ENCODE measurements around the gene RIOX2.
"Not testable (repeated sequence)": the region's sequence is repeated elsewhere in the genome, so short reads cannot be mapped to it uniquely, and the experiment has no call there.

Gene RIOX2

DNA sequence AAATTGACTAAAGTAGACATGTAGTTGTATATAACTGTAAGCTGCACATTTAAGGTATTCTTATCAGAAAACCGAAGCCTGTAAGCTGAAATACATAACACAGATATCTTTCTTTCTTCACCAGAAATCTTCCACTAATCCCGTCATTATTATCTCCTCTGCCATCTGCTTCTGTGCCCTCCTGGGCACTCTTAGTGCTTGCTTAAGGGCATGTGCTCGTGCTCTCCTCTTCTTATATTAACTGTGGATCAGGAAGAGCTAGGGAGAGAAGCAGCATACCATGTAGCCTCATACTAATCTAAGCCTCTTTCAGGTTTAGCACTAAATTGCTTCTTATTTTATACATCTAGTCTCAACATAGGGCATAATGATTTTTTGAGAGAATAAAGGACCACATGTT, 60.8 kb downstream of the RIOX2 start:
- peak; percentile 4 for DNase-seq (ENCODE audit: low read depth)

DNA sequence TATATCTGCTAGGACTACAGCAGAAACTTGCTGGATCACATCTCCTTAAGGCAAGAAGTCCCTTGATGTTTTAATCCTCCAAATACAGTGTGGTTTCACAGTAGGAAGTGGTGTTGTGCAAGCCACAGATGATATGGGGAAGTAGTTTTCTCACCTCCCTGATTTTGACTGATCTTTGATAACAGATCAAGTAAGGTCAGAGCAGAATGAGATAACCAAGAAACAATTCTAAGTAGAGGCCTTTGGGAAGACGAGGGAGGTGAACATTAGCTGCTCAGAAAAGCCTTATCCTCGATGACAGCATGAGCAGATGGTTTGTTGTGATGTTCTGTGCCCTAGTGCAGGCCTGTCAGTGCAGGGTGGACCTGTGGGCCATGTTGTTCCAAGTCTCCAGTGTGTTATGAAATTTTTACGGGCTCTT, 61.3 kb downstream of the RIOX2 start:
- peak; percentile 35 for DNase-seq (ENCODE audit: low read depth)

DNA sequence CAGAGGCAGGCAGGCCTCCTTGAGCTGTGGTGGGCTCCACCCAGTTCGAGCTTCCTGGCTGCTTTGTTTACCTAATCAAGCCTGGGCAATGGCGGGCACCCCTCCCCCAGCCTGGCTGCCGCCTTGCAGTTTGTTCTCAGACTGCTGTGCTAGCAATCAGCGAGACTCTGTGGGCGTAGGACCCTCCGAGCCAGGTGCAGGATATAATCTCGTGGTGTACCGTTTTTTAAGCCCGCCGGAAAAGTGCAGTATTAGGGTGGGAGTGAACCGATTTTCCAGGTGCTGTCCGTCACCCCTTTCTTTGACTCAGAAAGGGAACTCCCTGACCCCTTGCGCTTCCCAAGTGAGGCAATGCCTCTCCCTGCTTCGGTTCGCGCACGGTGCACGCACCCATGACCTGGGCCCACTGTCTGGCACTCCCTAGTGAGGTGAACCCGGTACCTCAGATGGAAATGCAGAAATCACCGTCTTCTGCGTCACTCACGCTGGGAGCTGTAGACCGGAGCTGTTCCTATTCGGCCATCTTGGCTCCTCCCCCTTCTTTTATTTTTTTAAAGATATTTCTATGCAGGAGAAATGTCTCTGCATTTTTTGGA, 61.9 kb downstream of the RIOX2 start:
- DNase-seq (ENCODE audit: low read depth) = not testable (repeated sequence)

DNA sequence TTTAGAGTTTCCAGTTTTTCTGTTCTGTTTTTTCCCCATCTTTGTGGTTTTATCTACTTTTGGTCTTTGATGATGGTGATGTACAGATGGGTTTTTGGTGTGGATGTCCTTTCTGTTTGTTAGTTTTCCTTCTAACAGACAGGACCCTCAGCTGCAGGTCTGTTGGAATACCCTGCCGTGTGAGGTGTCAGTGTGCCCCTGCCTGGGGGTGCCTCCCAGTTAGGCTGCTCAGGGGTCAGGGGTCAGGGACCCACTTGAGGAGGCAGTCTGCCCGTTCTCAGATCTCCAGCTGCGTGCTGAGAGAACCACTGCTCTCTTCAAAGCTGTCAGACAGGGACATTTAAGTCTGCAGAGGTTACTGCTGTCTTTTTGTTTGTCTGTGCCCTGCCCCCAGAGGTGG, 62.4 kb downstream of the RIOX2 start:
- not testable (repeated sequence) for DNase-seq (ENCODE audit: low read depth)

DNA sequence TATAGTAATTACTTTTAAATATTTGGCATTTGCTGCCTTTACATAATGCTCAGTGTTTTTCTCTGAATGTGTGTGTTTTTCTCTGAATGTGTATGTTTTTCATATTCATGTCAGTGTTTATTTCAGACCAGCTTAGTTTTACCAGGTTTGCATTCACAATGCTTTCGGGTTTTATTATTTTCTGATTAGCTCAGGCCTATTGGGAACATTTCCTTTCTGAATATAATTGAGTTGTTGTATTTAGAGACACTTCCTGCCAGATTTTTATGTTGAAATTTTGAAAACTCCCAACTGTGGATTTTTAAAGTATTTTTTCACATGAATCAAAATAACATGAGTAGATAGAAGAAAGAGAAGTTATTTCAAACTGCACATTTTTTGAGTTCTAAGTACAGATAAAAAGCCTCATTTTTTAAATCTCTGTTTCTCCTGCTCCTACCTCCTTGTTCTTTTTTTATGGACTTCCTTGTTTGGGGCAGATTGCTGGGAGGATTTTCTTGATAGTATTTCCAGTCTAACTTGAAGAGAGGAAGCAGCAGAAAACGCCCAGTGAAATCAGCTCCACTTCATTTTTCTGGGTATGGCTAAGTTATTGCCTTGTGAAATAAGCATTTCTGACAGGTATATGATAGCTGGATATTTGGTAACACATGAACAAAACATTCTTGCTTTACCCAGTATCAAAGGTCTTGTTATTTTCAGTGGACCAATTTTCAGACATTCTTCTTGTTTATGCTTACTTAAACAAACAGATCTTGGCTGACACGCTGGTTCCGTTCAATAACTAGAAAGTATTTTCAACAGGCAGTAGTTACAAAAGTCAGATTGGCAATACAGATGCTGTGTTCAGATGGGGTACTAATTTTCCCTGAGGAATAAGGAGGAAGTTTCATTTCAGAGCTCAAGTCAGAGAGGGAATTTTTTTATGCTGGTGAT, 70.7 kb downstream of the RIOX2 start:
- DNase-seq (ENCODE audit: low read depth) = no peak

- DNase-seq (ENCODE audit: low read depth) = no peak
These were observed 72.9 kb downstream of the RIOX2 start for GRCh38 chr3:97899331-97899730.

GRCh38 chr3:97896547-97896946, 75.7 kb downstream of the RIOX2 start:
- no peak for DNase-seq (ENCODE audit: low read depth)

DNA sequence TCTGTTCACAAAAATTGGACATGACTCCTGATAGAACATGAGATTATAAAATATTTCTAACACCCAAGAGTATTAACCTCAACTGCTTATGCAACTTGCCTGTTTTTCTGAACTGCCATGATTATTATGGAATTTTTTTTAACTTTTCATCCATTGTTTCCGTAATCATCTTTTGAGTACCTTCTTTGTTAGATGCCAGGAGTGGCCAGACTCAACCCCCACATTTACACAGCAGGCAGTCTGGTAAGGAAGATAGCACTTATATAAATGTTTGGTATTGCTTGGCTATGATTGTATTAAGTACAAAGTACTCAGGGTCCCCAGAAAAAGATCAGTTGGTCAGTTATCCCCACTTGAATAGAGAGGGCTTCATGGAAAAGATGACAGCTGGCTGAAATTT, 76.1 kb downstream of the RIOX2 start:
- DNase-seq (ENCODE audit: low read depth) = no peak

GRCh38 chr3:97895216-97895615, 77.0 kb downstream of the RIOX2 start:
- no peak for DNase-seq (ENCODE audit: low read depth)

GRCh38 chr3:97892852-97893251, 79.4 kb downstream of the RIOX2 start:
- no peak for DNase-seq (ENCODE audit: low read depth)
